GM23338 (cell line): Measurements from ENCODE around the gene KCTD15. TPM values are rescaled to one million over a fixed set of nuclear protein-coding genes. Genes with fewer than 3 reads are reported as not detected.

Experiments used
- ATAC-seq: fragments of 200-7000 bp; cut with Tn5 transposase; 3 replicates; pipeline ENCODE4 v1.9.1; 2020
- DNase-seq: peaks from one replicate; pipeline ENCODE4 v3.0.0-alpha.2; 2015; ENCODE audit warnings: low spot score
- H2AFZ ChIP-seq: fragments of 200-600 bp; sonication (generic); 2 replicates; pipeline ENCODE4 v1.8.0; 2016; ENCODE audit warnings: antibody characterized with exemption, mild to moderate bottlenecking, moderate library complexity
- H3F3A ChIP-seq: fragments of 200-600 bp; sonication (generic); replicated peaks from 2 replicates; pipeline ENCODE4 v1.8.0; 2017; ENCODE audit warnings: antibody characterized with exemption, mixed run types, low read depth
- H3K27ac ChIP-seq: fragments of 200-600 bp; sonication (generic); 2 replicates; pipeline ENCODE4 v1.6.1; 2016; ENCODE audit warnings: low read depth
- H3K27me3 ChIP-seq: fragments of 200-600 bp; sonication (generic); 2 replicates; pipeline ENCODE4 v1.8.0; 2016; ENCODE audit warnings: mild to moderate bottlenecking, mixed run types, moderate library complexity; ENCODE audit not compliant: insufficient read depth
- H3K36me3 ChIP-seq: fragments of 200-600 bp; sonication (generic); 2 replicates; pipeline ENCODE4 v1.8.0; 2016; ENCODE audit warnings: mild to moderate bottlenecking; ENCODE audit not compliant: insufficient read depth
- H3K4me1 ChIP-seq: fragments of 200-600 bp; sonication (generic); 2 replicates; pipeline ENCODE4 v1.8.0; 2016; ENCODE audit warnings: mild to moderate bottlenecking, moderate library complexity; ENCODE audit not compliant: insufficient read depth
- H3K4me2 ChIP-seq: fragments of 200-600 bp; sonication (generic); 2 replicates; pipeline ENCODE4 v1.7.1; 2017; ENCODE audit warnings: mixed run types
- H3K4me3 ChIP-seq: fragments of 200-600 bp; sonication (generic); 2 replicates; pipeline ENCODE4 v1.6.1; 2016; ENCODE audit warnings: mixed run types
- H3K79me2 ChIP-seq: fragments of 200-600 bp; sonication (generic); replicated peaks from 2 replicates; pipeline ENCODE4 v1.8.0; 2017; ENCODE audit warnings: mild to moderate bottlenecking; ENCODE audit not compliant: insufficient read depth
- H3K9me2 ChIP-seq: fragments of 200-600 bp; sonication (generic); 2 replicates; pipeline ENCODE4 v1.8.0; 2017; ENCODE audit not compliant: insufficient read depth
- H4K20me1 ChIP-seq: fragments of 200-600 bp; sonication (generic); replicated peaks from 2 replicates; pipeline ENCODE4 v1.8.0; 2017; ENCODE audit warnings: mild to moderate bottlenecking; ENCODE audit not compliant: insufficient read depth
- H3K27ac Mint-ChIP-seq: 2 replicates; pipeline ENCODE4 v1.8.0; 2020; ENCODE audit warnings: inconsistent platforms, mild to moderate bottlenecking, moderate library complexity, mixed read lengths
- H3K27me3 Mint-ChIP-seq: 3 replicates; pipeline ENCODE4 v1.8.0; 2022; ENCODE audit warnings: low read depth, mild to moderate bottlenecking, moderate library complexity, mixed read lengths, inconsistent platforms; ENCODE audit not compliant: insufficient read depth, poor library complexity
- H3K36me3 Mint-ChIP-seq: 3 replicates; pipeline ENCODE4 v1.8.0; 2021; ENCODE audit warnings: low read depth, mild to moderate bottlenecking, inconsistent platforms, moderate library complexity, mixed read lengths
- H3K4me1 Mint-ChIP-seq: 3 replicates; pipeline ENCODE4 v1.8.0; 2020; ENCODE audit warnings: mild to moderate bottlenecking, inconsistent platforms, mixed read lengths
- H3K4me3 Mint-ChIP-seq: 3 replicates; pipeline ENCODE4 v1.8.0; 2021; ENCODE audit warnings: moderate library complexity, mild to moderate bottlenecking, inconsistent platforms, mixed read lengths
- H3K9me3 Mint-ChIP-seq: 3 replicates; pipeline ENCODE4 v1.8.0; 2020; ENCODE audit warnings: moderate library complexity, mild to moderate bottlenecking, inconsistent platforms, mixed read lengths
- CREB1 ChIP-seq: fragments of 250-450 bp; sonication (Bioruptor Pico); IDR thresholded peaks from 2 replicates; pipeline ENCODE4 v1.5.0; 2020; ENCODE audit warnings: low read depth, mild to moderate bottlenecking, moderate library complexity
- EZH2 ChIP-seq: fragments of 200-600 bp; sonication (generic); IDR thresholded peaks from one replicate; pipeline ENCODE4 v1.8.0; 2017; ENCODE audit warnings: antibody characterized with exemption, mild to moderate bottlenecking, low read depth; ENCODE audit not compliant: unreplicated experiment
- EZH2phosphoT487 ChIP-seq: fragments of 200-600 bp; sonication (generic); IDR thresholded peaks from one replicate; pipeline ENCODE4 v1.8.1; 2018; ENCODE audit warnings: antibody characterized with exemption; ENCODE audit not compliant: unreplicated experiment
- JUNB ChIP-seq: IDR thresholded peaks from one replicate; pipeline ENCODE4 v1.6.1; 2016; ENCODE audit warnings: antibody characterized with exemption; ENCODE audit not compliant: unreplicated experiment
- NANOG ChIP-seq: IDR thresholded peaks from 2 replicates; pipeline ENCODE4 v1.6.1; 2016; ENCODE audit warnings: antibody characterized with exemption, borderline replicate concordance
- POLR2AphosphoS5 ChIP-seq: IDR thresholded peaks from 2 replicates; pipeline ENCODE4 v1.6.1; 2016; ENCODE audit warnings: antibody characterized with exemption, low read depth
- STAT1 ChIP-seq: IDR thresholded peaks from one replicate; pipeline ENCODE4 v1.6.1; 2016; ENCODE audit warnings: antibody characterized with exemption; ENCODE audit not compliant: unreplicated experiment
- ZNF114 ChIP-seq: fragments of 250-450 bp; sonication (Bioruptor Pico); IDR thresholded peaks from 2 replicates; pipeline ENCODE4 v1.5.0; 2020; ENCODE audit warnings: mild to moderate bottlenecking, moderate library complexity
- ZNF331 ChIP-seq: fragments of 250-450 bp; sonication (Bioruptor Pico); IDR thresholded peaks from 2 replicates; pipeline ENCODE4 v1.5.0; 2020; ENCODE audit warnings: low read depth, mild to moderate bottlenecking, moderate library complexity
- polyA plus RNA-seq: library from polyadenylated mRNA; unstranded; fragments of >200 nt; fragmentation: Nextera tagmentation; extraction: Ambion mirVana; gene quantifications from 2 replicates; pipeline ENCODE4 v1.2.1, GENCODE V29; 2016
- total RNA-seq: library from RNA; depleted of rRNA; stranded (reverse); fragments of >200 nt; shearing (Covaris generic); gene quantifications from 2 replicates; pipeline ENCODE4 v1.2.3, GENCODE V29; 2014
- TF ChIP-seq, protein P1 (sequence below), 2 experiments: fragments of 200-600 bp in 1 of 2; sonication (generic) in 1 of 2; conservative IDR thresholded peaks; 2 replicates each; pipeline versions ENCODE4 v1.5.1 to v1.6.1; 2016 to 2017; ENCODE audit warnings: antibody characterized with exemption in 2 of 2, low read depth in 2 of 2, mild to moderate bottlenecking in 2 of 2, moderate library complexity in 1 of 2
- TF ChIP-seq, protein P2 (sequence below): IDR thresholded peaks from 2 replicates; pipeline ENCODE4 v1.6.1; 2016; ENCODE audit warnings: antibody characterized with exemption
- TF ChIP-seq, protein P3 (sequence below): IDR thresholded peaks from one replicate; pipeline ENCODE4 v1.6.1; 2018; ENCODE audit warnings: antibody characterized with exemption; ENCODE audit not compliant: unreplicated experiment
- TF ChIP-seq, protein P4 (sequence below): fragments of 250-450 bp; sonication (Bioruptor Pico); IDR thresholded peaks from 2 replicates; pipeline ENCODE4 v1.5.0; 2020; ENCODE audit warnings: mild to moderate bottlenecking, moderate library complexity

Gene KCTD15
- total and polyA plus RNA-seq, 2 experiments from 2014 or later: 5.1 to 60.1 TPM

DNA sequence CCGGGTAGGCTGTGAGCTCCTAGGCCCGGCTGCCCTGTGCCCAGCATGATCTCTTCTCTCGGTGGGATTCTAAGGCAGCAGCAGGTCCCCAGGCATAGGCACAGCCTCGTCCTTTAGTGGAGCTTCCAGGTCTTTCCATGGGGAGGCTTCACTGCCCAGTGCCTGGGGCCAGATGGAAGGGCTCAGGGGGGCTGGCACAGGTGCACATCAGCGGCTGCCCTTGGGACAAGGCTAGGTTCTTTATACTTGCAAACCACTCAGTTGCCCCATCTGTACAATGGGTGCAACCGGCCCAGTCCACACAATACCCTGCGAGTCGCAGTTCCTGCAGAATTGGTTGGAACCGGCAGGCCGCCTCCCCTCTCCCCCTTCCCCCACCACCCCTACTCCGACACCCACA lies 14.2 kb downstream of the KCTD15 start:
- Mint-ChIP-seq H3K9me3 (no peaks in the 10 kb centered on the region), H3K27ac (no peak overlapping the region), H3K27me3 (peaks cover 4% of the 10 kb centered on the region), H3K4me1 (peaks cover 3% of the 10 kb centered on the region; the same call in 1 of the 3 replicates), H3K4me3 (no peak overlapping the region), H3K36me3 (peaks cover 61% of the 10 kb centered on the region)
- no peaks in the 10 kb centered on the region for H3K79me2 ChIP-seq
- no peaks in the 10 kb centered on the region for H3K4me1 ChIP-seq
- H4K20me1 ChIP-seq: no peaks in the 10 kb centered on the region; the same call in 1 of the 2 replicates
- no peak overlapping the region for H3K4me2 ChIP-seq
- H3K27ac ChIP-seq: no peak overlapping the region
- H3K9me2 ChIP-seq: no peaks in the 10 kb centered on the region
- DNase-seq (no peak), ATAC-seq (no peak)
- no peak overlapping the region for H2AFZ ChIP-seq
- H3K36me3 ChIP-seq: peaks cover 3% of the 10 kb centered on the region
- H3K4me3 ChIP-seq: no peak overlapping the region
- H3F3A ChIP-seq: no peaks in the 10 kb centered on the region
- no peak for TF ChIP-seq POLR2AphosphoS5
- TF ChIP-seq, protein P1, sequence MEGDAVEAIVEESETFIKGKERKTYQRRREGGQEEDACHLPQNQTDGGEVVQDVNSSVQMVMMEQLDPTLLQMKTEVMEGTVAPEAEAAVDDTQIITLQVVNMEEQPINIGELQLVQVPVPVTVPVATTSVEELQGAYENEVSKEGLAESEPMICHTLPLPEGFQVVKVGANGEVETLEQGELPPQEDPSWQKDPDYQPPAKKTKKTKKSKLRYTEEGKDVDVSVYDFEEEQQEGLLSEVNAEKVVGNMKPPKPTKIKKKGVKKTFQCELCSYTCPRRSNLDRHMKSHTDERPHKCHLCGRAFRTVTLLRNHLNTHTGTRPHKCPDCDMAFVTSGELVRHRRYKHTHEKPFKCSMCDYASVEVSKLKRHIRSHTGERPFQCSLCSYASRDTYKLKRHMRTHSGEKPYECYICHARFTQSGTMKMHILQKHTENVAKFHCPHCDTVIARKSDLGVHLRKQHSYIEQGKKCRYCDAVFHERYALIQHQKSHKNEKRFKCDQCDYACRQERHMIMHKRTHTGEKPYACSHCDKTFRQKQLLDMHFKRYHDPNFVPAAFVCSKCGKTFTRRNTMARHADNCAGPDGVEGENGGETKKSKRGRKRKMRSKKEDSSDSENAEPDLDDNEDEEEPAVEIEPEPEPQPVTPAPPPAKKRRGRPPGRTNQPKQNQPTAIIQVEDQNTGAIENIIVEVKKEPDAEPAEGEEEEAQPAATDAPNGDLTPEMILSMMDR (conservative IDR thresholded peaks at IDR 0.05; ENCODE audit: low read depth in 2 of 2): no peak
- TF ChIP-seq, protein P2, sequence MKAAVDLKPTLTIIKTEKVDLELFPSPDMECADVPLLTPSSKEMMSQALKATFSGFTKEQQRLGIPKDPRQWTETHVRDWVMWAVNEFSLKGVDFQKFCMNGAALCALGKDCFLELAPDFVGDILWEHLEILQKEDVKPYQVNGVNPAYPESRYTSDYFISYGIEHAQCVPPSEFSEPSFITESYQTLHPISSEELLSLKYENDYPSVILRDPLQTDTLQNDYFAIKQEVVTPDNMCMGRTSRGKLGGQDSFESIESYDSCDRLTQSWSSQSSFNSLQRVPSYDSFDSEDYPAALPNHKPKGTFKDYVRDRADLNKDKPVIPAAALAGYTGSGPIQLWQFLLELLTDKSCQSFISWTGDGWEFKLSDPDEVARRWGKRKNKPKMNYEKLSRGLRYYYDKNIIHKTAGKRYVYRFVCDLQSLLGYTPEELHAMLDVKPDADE: no peak
- TF ChIP-seq ZNF331 (CRISPR knock-in tag): no peak
- no peak for TF ChIP-seq STAT1
- no peak for TF ChIP-seq EZH2
- TF ChIP-seq, protein P3, sequence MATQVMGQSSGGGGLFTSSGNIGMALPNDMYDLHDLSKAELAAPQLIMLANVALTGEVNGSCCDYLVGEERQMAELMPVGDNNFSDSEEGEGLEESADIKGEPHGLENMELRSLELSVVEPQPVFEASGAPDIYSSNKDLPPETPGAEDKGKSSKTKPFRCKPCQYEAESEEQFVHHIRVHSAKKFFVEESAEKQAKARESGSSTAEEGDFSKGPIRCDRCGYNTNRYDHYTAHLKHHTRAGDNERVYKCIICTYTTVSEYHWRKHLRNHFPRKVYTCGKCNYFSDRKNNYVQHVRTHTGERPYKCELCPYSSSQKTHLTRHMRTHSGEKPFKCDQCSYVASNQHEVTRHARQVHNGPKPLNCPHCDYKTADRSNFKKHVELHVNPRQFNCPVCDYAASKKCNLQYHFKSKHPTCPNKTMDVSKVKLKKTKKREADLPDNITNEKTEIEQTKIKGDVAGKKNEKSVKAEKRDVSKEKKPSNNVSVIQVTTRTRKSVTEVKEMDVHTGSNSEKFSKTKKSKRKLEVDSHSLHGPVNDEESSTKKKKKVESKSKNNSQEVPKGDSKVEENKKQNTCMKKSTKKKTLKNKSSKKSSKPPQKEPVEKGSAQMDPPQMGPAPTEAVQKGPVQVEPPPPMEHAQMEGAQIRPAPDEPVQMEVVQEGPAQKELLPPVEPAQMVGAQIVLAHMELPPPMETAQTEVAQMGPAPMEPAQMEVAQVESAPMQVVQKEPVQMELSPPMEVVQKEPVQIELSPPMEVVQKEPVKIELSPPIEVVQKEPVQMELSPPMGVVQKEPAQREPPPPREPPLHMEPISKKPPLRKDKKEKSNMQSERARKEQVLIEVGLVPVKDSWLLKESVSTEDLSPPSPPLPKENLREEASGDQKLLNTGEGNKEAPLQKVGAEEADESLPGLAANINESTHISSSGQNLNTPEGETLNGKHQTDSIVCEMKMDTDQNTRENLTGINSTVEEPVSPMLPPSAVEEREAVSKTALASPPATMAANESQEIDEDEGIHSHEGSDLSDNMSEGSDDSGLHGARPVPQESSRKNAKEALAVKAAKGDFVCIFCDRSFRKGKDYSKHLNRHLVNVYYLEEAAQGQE: no peak
- TF ChIP-seq EZH2phosphoT487: no peak
- no peak for TF ChIP-seq ZNF114 (CRISPR knock-in tag)
- TF ChIP-seq NANOG: no peak
- TF ChIP-seq JUNB: no peak
- TF ChIP-seq, protein P4, sequence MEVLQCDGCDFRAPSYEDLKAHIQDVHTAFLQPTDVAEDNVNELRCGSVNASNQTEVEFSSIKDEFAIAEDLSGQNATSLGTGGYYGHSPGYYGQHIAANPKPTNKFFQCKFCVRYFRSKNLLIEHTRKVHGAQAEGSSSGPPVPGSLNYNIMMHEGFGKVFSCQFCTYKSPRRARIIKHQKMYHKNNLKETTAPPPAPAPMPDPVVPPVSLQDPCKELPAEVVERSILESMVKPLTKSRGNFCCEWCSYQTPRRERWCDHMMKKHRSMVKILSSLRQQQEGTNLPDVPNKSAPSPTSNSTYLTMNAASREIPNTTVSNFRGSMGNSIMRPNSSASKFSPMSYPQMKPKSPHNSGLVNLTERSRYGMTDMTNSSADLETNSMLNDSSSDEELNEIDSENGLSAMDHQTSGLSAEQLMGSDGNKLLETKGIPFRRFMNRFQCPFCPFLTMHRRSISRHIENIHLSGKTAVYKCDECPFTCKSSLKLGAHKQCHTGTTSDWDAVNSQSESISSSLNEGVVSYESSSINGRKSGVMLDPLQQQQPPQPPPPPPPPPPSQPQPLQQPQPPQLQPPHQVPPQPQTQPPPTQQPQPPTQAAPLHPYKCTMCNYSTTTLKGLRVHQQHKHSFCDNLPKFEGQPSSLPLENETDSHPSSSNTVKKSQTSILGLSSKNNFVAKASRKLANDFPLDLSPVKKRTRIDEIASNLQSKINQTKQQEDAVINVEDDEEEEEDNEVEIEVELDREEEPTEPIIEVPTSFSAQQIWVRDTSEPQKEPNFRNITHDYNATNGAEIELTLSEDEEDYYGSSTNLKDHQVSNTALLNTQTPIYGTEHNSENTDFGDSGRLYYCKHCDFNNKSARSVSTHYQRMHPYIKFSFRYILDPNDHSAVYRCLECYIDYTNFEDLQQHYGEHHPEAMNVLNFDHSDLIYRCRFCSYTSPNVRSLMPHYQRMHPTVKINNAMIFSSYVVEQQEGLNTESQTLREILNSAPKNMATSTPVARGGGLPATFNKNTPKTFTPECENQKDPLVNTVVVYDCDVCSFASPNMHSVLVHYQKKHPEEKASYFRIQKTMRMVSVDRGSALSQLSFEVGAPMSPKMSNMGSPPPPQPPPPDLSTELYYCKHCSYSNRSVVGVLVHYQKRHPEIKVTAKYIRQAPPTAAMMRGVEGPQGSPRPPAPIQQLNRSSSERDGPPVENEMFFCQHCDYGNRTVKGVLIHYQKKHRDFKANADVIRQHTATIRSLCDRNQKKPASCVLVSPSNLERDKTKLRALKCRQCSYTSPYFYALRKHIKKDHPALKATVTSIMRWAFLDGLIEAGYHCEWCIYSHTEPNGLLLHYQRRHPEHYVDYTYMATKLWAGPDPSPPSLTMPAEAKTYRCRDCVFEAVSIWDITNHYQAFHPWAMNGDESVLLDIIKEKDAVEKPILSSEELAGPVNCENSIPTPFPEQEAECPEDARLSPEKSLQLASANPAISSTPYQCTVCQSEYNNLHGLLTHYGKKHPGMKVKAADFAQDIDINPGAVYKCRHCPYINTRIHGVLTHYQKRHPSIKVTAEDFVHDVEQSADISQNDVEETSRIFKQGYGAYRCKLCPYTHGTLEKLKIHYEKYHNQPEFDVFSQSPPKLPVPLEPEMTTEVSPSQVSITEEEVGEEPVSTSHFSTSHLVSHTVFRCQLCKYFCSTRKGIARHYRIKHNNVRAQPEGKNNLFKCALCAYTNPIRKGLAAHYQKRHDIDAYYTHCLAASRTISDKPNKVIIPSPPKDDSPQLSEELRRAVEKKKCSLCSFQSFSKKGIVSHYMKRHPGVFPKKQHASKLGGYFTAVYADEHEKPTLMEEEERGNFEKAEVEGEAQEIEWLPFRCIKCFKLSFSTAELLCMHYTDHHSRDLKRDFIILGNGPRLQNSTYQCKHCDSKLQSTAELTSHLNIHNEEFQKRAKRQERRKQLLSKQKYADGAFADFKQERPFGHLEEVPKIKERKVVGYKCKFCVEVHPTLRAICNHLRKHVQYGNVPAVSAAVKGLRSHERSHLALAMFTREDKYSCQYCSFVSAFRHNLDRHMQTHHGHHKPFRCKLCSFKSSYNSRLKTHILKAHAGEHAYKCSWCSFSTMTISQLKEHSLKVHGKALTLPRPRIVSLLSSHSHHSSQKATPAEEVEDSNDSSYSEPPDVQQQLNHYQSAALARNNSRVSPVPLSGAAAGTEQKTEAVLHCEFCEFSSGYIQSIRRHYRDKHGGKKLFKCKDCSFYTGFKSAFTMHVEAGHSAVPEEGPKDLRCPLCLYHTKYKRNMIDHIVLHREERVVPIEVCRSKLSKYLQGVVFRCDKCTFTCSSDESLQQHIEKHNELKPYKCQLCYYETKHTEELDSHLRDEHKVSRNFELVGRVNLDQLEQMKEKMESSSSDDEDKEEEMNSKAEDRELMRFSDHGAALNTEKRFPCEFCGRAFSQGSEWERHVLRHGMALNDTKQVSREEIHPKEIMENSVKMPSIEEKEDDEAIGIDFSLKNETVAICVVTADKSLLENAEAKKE: no peak
- TF ChIP-seq CREB1: no peak
- H3K27me3 ChIP-seq: no peaks in the 10 kb centered on the region
